ENCODE measurements around the gene ALKBH5. TPM values are rescaled to one million over a fixed set of nuclear protein-coding genes. Genes with fewer than 3 reads are reported as not detected.

Gene ALKBH5
- total and polyA plus RNA-seq, 2 experiments from 2014 or later, result 32.2 to 117 TPM

DNA sequence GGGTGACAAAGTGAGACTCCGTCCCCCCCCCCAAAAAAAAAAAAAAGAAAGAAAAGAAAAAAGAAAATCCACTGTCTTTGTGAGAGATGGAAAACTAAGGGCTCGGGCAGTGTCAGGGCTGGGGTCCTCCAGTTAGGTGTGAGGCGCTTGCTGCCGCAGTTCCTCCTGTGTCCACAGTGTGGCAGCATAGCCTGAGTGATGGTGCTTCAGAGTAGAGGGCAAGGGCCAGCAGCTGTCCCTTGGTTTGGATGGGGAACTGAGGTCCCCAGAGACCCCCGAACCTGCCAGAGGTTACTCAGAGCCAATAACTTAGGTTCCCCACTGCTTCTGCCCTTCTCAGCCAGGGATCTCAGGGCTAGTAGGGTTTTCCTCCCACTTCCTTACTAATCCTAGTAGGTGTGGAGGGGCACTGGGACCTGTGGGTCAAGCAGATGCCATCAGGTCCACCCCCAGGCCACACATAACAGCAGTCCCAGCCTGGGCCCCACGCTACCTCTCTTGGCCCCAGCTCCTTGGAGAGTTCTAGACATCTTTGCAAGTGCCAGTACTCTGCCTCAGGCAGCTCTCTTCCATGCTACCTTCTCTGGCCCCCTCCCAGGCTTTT lies 33.9 kb downstream of the ALKBH5 start:
- Histone ChIP-seq H3K27ac (ENCODE audit: low read depth) (no peak overlapping the region), H3K27me3 (ENCODE audit: insufficient read depth) (no peaks in the 10 kb centered on the region), H3K9me2 (ENCODE audit: insufficient read depth) (no peaks in the 10 kb centered on the region), H3F3A (replicated peaks; ENCODE audit: low read depth) (0 out of 2 replicates have a peak, but pooled peaks cover 5% of the 10 kb centered on the region), H3K36me3 (ENCODE audit: insufficient read depth) (no peaks in the 10 kb centered on the region), H3K4me2 (no peak overlapping the region), H3K4me3 (no peak overlapping the region), H3K79me2 (replicated peaks; ENCODE audit: insufficient read depth) (no peaks in the 10 kb centered on the region), H4K20me1 (replicated peaks; ENCODE audit: insufficient read depth) (no peaks in the 10 kb centered on the region), H2AFZ (no peak overlapping the region), H3K4me1 (ENCODE audit: insufficient read depth) (no peaks in the 10 kb centered on the region)
- DNase-seq (ENCODE audit: low spot score), result peak; percentile 86
- no peak overlapping the region for H3K4me3 Mint-ChIP-seq
- H3K27me3 Mint-ChIP-seq (ENCODE audit: insufficient read depth, low read depth, poor library complexity), result peaks cover 6% of the 10 kb centered on the region
- peaks cover 8% of the 10 kb centered on the region for H3K4me1 Mint-ChIP-seq
- H3K27ac Mint-ChIP-seq, result no peak overlapping the region
- ATAC-seq, result peak; percentile 98
- H3K36me3 Mint-ChIP-seq (ENCODE audit: low read depth), result no peaks in the 10 kb centered on the region
- no peaks in the 10 kb centered on the region for H3K9me3 Mint-ChIP-seq
- TF ChIP-seq CREB1 (CRISPR knock-in tag; IDR thresholded peaks at IDR 0.05; ENCODE audit: low read depth), result no peak
- TF ChIP-seq, protein P1, sequence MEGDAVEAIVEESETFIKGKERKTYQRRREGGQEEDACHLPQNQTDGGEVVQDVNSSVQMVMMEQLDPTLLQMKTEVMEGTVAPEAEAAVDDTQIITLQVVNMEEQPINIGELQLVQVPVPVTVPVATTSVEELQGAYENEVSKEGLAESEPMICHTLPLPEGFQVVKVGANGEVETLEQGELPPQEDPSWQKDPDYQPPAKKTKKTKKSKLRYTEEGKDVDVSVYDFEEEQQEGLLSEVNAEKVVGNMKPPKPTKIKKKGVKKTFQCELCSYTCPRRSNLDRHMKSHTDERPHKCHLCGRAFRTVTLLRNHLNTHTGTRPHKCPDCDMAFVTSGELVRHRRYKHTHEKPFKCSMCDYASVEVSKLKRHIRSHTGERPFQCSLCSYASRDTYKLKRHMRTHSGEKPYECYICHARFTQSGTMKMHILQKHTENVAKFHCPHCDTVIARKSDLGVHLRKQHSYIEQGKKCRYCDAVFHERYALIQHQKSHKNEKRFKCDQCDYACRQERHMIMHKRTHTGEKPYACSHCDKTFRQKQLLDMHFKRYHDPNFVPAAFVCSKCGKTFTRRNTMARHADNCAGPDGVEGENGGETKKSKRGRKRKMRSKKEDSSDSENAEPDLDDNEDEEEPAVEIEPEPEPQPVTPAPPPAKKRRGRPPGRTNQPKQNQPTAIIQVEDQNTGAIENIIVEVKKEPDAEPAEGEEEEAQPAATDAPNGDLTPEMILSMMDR (conservative IDR thresholded peaks at IDR 0.05; ENCODE audit: low read depth in 2 of 2), result peak; percentile 94 to 97

DNA sequence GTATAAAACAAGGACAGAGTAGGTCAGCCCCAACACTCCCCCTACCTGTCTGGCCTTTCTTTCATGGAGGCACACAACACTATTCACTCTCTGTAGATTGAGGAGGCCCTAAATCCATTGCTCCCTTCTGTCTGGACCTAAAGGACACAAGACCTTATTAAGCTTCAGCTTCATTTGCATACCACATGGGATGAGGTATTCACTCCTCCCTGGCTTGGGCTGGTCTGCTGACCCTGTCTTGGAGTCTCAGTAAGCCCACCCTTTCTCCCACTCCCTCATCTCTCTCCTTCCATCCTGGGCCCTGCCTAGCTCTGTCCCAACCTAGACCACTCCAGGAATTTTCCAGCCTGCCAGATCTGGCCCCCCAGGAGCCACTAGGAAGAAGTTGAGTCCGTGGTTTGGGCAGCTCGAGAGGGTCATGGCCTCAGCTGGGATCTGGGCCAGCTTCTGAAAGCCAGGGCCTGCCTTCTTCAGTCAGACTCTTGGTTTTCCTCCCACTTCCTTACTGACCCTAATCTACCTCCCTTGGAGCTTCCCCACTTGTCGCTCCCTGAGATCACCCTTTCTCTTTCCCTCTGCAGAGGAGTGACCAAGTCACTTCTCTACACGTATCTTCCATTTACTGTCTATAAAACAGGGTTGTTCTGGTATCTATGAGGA lies 35.3 kb downstream of the ALKBH5 start:
- Mint-ChIP-seq H3K9me3 (no peaks in the 10 kb centered on the region), H3K4me3 (no peak overlapping the region; the same call in 2 of the 3 replicates), H3K36me3 (ENCODE audit: low read depth) (no peaks in the 10 kb centered on the region; the same call in 2 of the 3 replicates), H3K27me3 (ENCODE audit: insufficient read depth, low read depth, poor library complexity) (peaks cover 6% of the 10 kb centered on the region), H3K4me1 (peaks cover 8% of the 10 kb centered on the region), H3K27ac (peak overlapping the region; percentile 53; the same call in 1 of the 2 replicates)
- Histone ChIP-seq H3K4me1 (ENCODE audit: insufficient read depth) (peaks cover 4% of the 10 kb centered on the region), H2AFZ (no peak overlapping the region), H3F3A (replicated peaks; ENCODE audit: low read depth) (0 out of 2 replicates have a peak, but pooled peaks cover 5% of the 10 kb centered on the region), H3K27me3 (ENCODE audit: insufficient read depth) (no peaks in the 10 kb centered on the region), H3K4me3 (no peak overlapping the region), H4K20me1 (replicated peaks; ENCODE audit: insufficient read depth) (no peaks in the 10 kb centered on the region), H3K36me3 (ENCODE audit: insufficient read depth) (no peaks in the 10 kb centered on the region), H3K4me2 (no peak overlapping the region), H3K27ac (ENCODE audit: low read depth) (no peak overlapping the region), H3K79me2 (replicated peaks; ENCODE audit: insufficient read depth) (no peaks in the 10 kb centered on the region), H3K9me2 (ENCODE audit: insufficient read depth) (no peaks in the 10 kb centered on the region)
- ATAC-seq (no peak), DNase-seq (ENCODE audit: low spot score) (peak; percentile 11)
- no peak for TF ChIP-seq POLR2AphosphoS5 (IDR thresholded peaks at IDR 0.05; ENCODE audit: low read depth)
- TF ChIP-seq NANOG (IDR thresholded peaks at IDR 0.05; ENCODE audit: borderline replicate concordance), result no peak
- no peak for TF ChIP-seq EZH2 (IDR thresholded peaks at IDR 0.05; ENCODE audit: low read depth, unreplicated experiment)
- no peak for TF ChIP-seq CREB1 (CRISPR knock-in tag; IDR thresholded peaks at IDR 0.05; ENCODE audit: low read depth)
- no peak for TF ChIP-seq ZNF114 (CRISPR knock-in tag; IDR thresholded peaks at IDR 0.05)
- no peak for TF ChIP-seq JUNB (IDR thresholded peaks at IDR 0.05; ENCODE audit: unreplicated experiment)

DNA sequence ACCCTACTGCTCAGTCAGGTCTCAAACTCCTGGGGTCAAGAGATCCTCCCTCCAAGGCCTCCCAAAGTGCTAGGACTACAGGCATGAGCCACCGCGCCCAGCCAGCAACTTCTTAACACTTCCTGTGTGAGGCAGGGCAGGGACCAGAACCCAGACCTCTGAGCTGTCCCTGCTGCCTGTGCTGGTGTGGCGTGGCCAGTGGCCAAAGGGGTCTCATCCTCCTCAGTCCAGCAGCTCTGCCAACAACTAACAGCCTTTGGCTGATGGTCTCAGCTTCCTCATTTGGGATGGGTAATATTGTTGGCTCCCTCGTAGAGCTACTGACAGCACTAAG lies 40.4 kb downstream of the ALKBH5 start:
- peak overlapping the region; percentile 87 for H3K4me3 Mint-ChIP-seq
- H3K4me3 ChIP-seq, result peak overlapping the region; percentile 65
- H3K4me1 Mint-ChIP-seq, result peaks cover 22% of the 10 kb centered on the region
- peaks cover 16% of the 10 kb centered on the region for H3K4me1 ChIP-seq (ENCODE audit: insufficient read depth)
- H3K27me3 ChIP-seq (ENCODE audit: insufficient read depth), result no peaks in the 10 kb centered on the region
- ATAC-seq, result peak; percentile 4
- H4K20me1 ChIP-seq (replicated peaks; ENCODE audit: insufficient read depth), result no peaks in the 10 kb centered on the region; the same call in 1 of the 2 replicates
- H3K79me2 ChIP-seq (replicated peaks; ENCODE audit: insufficient read depth), result peaks cover 32% of the 10 kb centered on the region
- H3K27me3 Mint-ChIP-seq (ENCODE audit: insufficient read depth, low read depth, poor library complexity), result peaks cover 13% of the 10 kb centered on the region
- H3K27ac Mint-ChIP-seq, result peak overlapping the region; percentile 100
- H3K36me3 ChIP-seq (ENCODE audit: insufficient read depth), result no peaks in the 10 kb centered on the region
- 0 out of 2 replicates have a peak, but pooled peaks cover 3% of the 10 kb centered on the region for H3F3A ChIP-seq (replicated peaks; ENCODE audit: low read depth)
- H3K36me3 Mint-ChIP-seq (ENCODE audit: low read depth), result no peaks in the 10 kb centered on the region; the same call in 2 of the 3 replicates
- peak overlapping the region; percentile 99 for H3K27ac ChIP-seq (ENCODE audit: low read depth)
- H2AFZ ChIP-seq, result peak overlapping the region; percentile 61
- no peak for DNase-seq (ENCODE audit: low spot score)
- H3K9me3 Mint-ChIP-seq, result no peaks in the 10 kb centered on the region
- H3K9me2 ChIP-seq (ENCODE audit: insufficient read depth), result no peaks in the 10 kb centered on the region
- peak overlapping the region; percentile 89 for H3K4me2 ChIP-seq
- TF ChIP-seq, protein P2, sequence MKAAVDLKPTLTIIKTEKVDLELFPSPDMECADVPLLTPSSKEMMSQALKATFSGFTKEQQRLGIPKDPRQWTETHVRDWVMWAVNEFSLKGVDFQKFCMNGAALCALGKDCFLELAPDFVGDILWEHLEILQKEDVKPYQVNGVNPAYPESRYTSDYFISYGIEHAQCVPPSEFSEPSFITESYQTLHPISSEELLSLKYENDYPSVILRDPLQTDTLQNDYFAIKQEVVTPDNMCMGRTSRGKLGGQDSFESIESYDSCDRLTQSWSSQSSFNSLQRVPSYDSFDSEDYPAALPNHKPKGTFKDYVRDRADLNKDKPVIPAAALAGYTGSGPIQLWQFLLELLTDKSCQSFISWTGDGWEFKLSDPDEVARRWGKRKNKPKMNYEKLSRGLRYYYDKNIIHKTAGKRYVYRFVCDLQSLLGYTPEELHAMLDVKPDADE (IDR thresholded peaks at IDR 0.05), result no peak
- TF ChIP-seq EZH2phosphoT487 (IDR thresholded peaks at IDR 0.05; ENCODE audit: unreplicated experiment), result no peak
- no peak for TF ChIP-seq POLR2AphosphoS5 (IDR thresholded peaks at IDR 0.05; ENCODE audit: low read depth)
- TF ChIP-seq, protein P3, sequence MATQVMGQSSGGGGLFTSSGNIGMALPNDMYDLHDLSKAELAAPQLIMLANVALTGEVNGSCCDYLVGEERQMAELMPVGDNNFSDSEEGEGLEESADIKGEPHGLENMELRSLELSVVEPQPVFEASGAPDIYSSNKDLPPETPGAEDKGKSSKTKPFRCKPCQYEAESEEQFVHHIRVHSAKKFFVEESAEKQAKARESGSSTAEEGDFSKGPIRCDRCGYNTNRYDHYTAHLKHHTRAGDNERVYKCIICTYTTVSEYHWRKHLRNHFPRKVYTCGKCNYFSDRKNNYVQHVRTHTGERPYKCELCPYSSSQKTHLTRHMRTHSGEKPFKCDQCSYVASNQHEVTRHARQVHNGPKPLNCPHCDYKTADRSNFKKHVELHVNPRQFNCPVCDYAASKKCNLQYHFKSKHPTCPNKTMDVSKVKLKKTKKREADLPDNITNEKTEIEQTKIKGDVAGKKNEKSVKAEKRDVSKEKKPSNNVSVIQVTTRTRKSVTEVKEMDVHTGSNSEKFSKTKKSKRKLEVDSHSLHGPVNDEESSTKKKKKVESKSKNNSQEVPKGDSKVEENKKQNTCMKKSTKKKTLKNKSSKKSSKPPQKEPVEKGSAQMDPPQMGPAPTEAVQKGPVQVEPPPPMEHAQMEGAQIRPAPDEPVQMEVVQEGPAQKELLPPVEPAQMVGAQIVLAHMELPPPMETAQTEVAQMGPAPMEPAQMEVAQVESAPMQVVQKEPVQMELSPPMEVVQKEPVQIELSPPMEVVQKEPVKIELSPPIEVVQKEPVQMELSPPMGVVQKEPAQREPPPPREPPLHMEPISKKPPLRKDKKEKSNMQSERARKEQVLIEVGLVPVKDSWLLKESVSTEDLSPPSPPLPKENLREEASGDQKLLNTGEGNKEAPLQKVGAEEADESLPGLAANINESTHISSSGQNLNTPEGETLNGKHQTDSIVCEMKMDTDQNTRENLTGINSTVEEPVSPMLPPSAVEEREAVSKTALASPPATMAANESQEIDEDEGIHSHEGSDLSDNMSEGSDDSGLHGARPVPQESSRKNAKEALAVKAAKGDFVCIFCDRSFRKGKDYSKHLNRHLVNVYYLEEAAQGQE (IDR thresholded peaks at IDR 0.05; ENCODE audit: unreplicated experiment), result no peak
- TF ChIP-seq ZNF331 (CRISPR knock-in tag; IDR thresholded peaks at IDR 0.05; ENCODE audit: low read depth), result no peak
- no peak for TF ChIP-seq STAT1 (IDR thresholded peaks at IDR 0.05; ENCODE audit: unreplicated experiment)
- no peak for TF ChIP-seq NANOG (IDR thresholded peaks at IDR 0.05; ENCODE audit: borderline replicate concordance)

All from GM23338 (cell line).